ENCODE results near the gene OXLD1.

Gene OXLD1

GRCh38 chr17:81616877-81617276 lies 49.5 kb downstream of the OXLD1 start:
- no peak for DNase-seq (ENCODE audit: low read depth in 2 of 2)

GRCh38 chr17:81615401-81615930 lies 50.9 kb downstream of the OXLD1 start:
- no peak for DNase-seq (ENCODE audit: low read depth in 2 of 2)
